HL-60 (cell line): ENCODE data around the gene EGFR.

Experiments used
- CTCF ChIP-seq: IDR thresholded peaks from one replicate; pipeline ENCODE4 v1.5.1; 2011; ENCODE audit warnings: low read length, control low read depth, inconsistent platforms; ENCODE audit not compliant: insufficient read depth
- GABPA ChIP-seq: IDR thresholded peaks from 2 replicates; pipeline ENCODE4 v1.6.1; 2012; ENCODE audit warnings: low read depth
- POLR2AphosphoS5 ChIP-seq: IDR thresholded peaks from 2 replicates; pipeline ENCODE4 v1.6.1; 2012; ENCODE audit warnings: low read depth
- REST ChIP-seq: IDR thresholded peaks from 2 replicates; pipeline ENCODE4 v1.6.1; 2012; ENCODE audit warnings: low read depth; ENCODE audit not compliant: insufficient replicate concordance
- SPI1 ChIP-seq: IDR thresholded peaks from 2 replicates; pipeline ENCODE4 v1.6.1; 2012; ENCODE audit warnings: low read depth, mild to moderate bottlenecking, borderline replicate concordance

- TF ChIP-seq CTCF (peak; percentile 19), REST (no peak), POLR2AphosphoS5 (no peak), SPI1 (no peak), GABPA (no peak)
Measured at GRCh38 chr7:55254596-55255495, 236.0 kb downstream of the EGFR start.
